ENCODE data around the gene BTBD18. TPM values are rescaled to one million over a fixed set of nuclear protein-coding genes. Genes with fewer than 3 reads are reported as not detected.

Gene BTBD18
- total and polyA plus RNA-seq, 4 donors = 0.13 TPM; not detected in 3

DNA sequence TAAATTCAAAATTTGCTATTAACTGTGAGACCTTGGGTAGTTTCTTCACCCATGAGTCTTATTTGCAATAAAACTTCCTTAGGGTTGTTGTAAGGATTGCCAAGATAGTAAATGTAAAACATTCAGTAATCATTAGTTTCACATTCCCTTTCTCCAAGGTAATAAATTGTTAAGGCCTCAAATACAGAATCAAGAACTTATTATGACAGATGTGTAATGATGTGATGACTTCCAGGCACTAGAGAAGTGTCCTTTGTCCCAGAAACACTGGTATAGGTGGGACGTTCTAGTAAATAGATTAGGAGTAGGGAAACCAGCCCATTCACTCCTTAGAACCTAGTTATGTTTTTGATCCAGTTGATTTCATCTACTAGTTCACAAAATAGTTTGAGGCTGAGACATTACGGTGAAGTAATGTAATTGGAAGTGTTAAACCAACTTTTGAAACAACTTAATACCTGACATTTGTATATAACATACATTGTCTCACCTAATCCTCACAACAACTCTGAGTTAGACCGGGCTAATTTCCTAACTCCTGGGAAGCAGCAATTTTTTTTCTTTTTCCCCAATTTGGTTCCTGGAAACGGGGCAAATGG lies 35.5 kb upstream of the BTBD18 start:
- H3K4me3 ChIP-seq (ENCODE audit: low read depth in 1 of 3, low read length in 3 of 3) = no peak overlapping the region
- DNase-seq (ENCODE audit: low spot score) = no peak
- H3K27me3 ChIP-seq (ENCODE audit: control insufficient read depth in 4 of 4, insufficient read depth in 4 of 4, low read length in 3 of 4) = no peaks in the 10 kb centered on the region
- TF ChIP-seq RXRA (IDR thresholded peaks at IDR 0.05) (no peak), TAF1 (conservative IDR thresholded peaks at IDR 0.05) (no peak), JUND (IDR thresholded peaks at IDR 0.05) (no peak), FOXA2 (IDR thresholded peaks at IDR 0.05) (no peak), SP1 (IDR thresholded peaks at IDR 0.05) (no peak), RAD21 (IDR thresholded peaks at IDR 0.05) (no peak)
- TF ChIP-seq, protein P1, sequence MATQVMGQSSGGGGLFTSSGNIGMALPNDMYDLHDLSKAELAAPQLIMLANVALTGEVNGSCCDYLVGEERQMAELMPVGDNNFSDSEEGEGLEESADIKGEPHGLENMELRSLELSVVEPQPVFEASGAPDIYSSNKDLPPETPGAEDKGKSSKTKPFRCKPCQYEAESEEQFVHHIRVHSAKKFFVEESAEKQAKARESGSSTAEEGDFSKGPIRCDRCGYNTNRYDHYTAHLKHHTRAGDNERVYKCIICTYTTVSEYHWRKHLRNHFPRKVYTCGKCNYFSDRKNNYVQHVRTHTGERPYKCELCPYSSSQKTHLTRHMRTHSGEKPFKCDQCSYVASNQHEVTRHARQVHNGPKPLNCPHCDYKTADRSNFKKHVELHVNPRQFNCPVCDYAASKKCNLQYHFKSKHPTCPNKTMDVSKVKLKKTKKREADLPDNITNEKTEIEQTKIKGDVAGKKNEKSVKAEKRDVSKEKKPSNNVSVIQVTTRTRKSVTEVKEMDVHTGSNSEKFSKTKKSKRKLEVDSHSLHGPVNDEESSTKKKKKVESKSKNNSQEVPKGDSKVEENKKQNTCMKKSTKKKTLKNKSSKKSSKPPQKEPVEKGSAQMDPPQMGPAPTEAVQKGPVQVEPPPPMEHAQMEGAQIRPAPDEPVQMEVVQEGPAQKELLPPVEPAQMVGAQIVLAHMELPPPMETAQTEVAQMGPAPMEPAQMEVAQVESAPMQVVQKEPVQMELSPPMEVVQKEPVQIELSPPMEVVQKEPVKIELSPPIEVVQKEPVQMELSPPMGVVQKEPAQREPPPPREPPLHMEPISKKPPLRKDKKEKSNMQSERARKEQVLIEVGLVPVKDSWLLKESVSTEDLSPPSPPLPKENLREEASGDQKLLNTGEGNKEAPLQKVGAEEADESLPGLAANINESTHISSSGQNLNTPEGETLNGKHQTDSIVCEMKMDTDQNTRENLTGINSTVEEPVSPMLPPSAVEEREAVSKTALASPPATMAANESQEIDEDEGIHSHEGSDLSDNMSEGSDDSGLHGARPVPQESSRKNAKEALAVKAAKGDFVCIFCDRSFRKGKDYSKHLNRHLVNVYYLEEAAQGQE (IDR thresholded peaks at IDR 0.05) = no peak
- TF ChIP-seq, protein P2, sequence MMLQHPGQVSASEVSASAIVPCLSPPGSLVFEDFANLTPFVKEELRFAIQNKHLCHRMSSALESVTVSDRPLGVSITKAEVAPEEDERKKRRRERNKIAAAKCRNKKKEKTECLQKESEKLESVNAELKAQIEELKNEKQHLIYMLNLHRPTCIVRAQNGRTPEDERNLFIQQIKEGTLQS (IDR thresholded peaks at IDR 0.05) = no peak
- 87% methylated on average over 4 of the region's 4 CpGs for WGBS
- no peaks in the 10 kb centered on the region for H3K9me3 ChIP-seq (ENCODE audit: control insufficient read depth in 4 of 4, low read length in 3 of 4)
- no peak overlapping the region for H3K27ac ChIP-seq (ENCODE audit: low read depth in 1 of 2, low read length in 2 of 2)
- peaks cover 0 to 6% (median 0%) of the 10 kb centered on the region in 4 donors for H3K36me3 ChIP-seq (ENCODE audit: control insufficient read depth in 4 of 4, insufficient read depth in 3 of 4, low read depth in 1 of 4, low read length in 3 of 4)
- peaks cover 21 to 38% (median 34%) of the 10 kb centered on the region in 4 donors for H3K4me1 ChIP-seq (ENCODE audit: control insufficient read depth in 4 of 4, insufficient read depth in 4 of 4, low read length in 3 of 4)
- no peak overlapping the region for H3K9ac ChIP-seq (ENCODE audit: low read depth in 1 of 2, low read length in 2 of 2)

DNA sequence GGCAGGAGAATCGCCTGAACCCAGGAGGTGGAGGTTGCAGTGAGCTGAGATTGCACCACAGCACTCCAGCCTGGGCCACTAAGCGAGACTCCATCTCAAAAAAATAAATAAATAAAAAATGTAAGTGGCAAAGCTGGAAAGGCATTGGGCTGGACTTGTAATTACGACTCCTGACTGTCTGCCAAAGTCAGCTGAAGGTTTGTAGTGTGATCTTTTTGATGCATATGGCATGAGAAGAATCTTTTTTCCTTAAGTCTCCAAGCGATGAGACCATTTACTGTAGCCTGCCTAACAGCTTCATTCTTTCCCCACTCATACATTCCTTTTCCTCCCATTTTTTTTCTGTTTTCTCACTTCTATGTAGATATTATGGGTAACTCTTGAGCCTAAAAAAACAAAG lies 34.8 kb upstream of the BTBD18 start:
- H3K27me3 ChIP-seq (ENCODE audit: control insufficient read depth in 4 of 4, insufficient read depth in 4 of 4, low read length in 3 of 4) = no peaks in the 10 kb centered on the region
- H3K27ac ChIP-seq (ENCODE audit: low read depth in 1 of 2, low read length in 2 of 2) = no peak overlapping the region
- H3K36me3 ChIP-seq (ENCODE audit: control insufficient read depth in 4 of 4, insufficient read depth in 3 of 4, low read depth in 1 of 4, low read length in 3 of 4) = peaks cover 0 to 6% (median 0%) of the 10 kb centered on the region in 4 donors
- H3K9me3 ChIP-seq (ENCODE audit: control insufficient read depth in 4 of 4, low read length in 3 of 4) = no peaks in the 10 kb centered on the region
- no peak overlapping the region for H3K4me3 ChIP-seq (ENCODE audit: low read depth in 1 of 3, low read length in 3 of 3)
- WGBS = 85% methylated on average over 4 of the region's 4 CpGs
- no peak for DNase-seq (ENCODE audit: low spot score)
- peaks cover 22 to 35% (median 31%) of the 10 kb centered on the region in 4 donors for H3K4me1 ChIP-seq (ENCODE audit: control insufficient read depth in 4 of 4, insufficient read depth in 4 of 4, low read length in 3 of 4)
- H3K9ac ChIP-seq (ENCODE audit: low read depth in 1 of 2, low read length in 2 of 2) = no peak overlapping the region
- TF ChIP-seq, protein P3, sequence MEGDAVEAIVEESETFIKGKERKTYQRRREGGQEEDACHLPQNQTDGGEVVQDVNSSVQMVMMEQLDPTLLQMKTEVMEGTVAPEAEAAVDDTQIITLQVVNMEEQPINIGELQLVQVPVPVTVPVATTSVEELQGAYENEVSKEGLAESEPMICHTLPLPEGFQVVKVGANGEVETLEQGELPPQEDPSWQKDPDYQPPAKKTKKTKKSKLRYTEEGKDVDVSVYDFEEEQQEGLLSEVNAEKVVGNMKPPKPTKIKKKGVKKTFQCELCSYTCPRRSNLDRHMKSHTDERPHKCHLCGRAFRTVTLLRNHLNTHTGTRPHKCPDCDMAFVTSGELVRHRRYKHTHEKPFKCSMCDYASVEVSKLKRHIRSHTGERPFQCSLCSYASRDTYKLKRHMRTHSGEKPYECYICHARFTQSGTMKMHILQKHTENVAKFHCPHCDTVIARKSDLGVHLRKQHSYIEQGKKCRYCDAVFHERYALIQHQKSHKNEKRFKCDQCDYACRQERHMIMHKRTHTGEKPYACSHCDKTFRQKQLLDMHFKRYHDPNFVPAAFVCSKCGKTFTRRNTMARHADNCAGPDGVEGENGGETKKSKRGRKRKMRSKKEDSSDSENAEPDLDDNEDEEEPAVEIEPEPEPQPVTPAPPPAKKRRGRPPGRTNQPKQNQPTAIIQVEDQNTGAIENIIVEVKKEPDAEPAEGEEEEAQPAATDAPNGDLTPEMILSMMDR (IDR thresholded peaks at IDR 0.05; ENCODE audit: low read depth, low read length, missing input control) = no peak
- TF ChIP-seq, protein P4, sequence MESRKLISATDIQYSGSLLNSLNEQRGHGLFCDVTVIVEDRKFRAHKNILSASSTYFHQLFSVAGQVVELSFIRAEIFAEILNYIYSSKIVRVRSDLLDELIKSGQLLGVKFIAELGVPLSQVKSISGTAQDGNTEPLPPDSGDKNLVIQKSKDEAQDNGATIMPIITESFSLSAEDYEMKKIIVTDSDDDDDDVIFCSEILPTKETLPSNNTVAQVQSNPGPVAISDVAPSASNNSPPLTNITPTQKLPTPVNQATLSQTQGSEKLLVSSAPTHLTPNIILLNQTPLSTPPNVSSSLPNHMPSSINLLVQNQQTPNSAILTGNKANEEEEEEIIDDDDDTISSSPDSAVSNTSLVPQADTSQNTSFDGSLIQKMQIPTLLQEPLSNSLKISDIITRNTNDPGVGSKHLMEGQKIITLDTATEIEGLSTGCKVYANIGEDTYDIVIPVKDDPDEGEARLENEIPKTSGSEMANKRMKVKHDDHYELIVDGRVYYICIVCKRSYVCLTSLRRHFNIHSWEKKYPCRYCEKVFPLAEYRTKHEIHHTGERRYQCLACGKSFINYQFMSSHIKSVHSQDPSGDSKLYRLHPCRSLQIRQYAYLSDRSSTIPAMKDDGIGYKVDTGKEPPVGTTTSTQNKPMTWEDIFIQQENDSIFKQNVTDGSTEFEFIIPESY (IDR thresholded peaks at IDR 0.05) = no peak
- TF ChIP-seq RAD21 (IDR thresholded peaks at IDR 0.05) (no peak), HNF4A (conservative IDR thresholded peaks at IDR 0.05) (no peak), GABPA (IDR thresholded peaks at IDR 0.05 in 1 of 2, conservative IDR thresholded peaks at IDR 0.05 in 1 of 2) (no peak), HNF4G (IDR thresholded peaks at IDR 0.05) (no peak), JUND (IDR thresholded peaks at IDR 0.05) (no peak), EGR1 (IDR thresholded peaks at IDR 0.05; ENCODE audit: low read depth in 2 of 2) (no peak), TAF1 (conservative IDR thresholded peaks at IDR 0.05) (no peak), NR2F2 (IDR thresholded peaks at IDR 0.05) (no peak), SP1 (IDR thresholded peaks at IDR 0.05) (no peak)
- TF ChIP-seq, protein P2 (IDR thresholded peaks at IDR 0.05) = no peak
- TF ChIP-seq, protein P1 (IDR thresholded peaks at IDR 0.05) = no peak
